HG02973 (cell line): ENCODE data around the gene IFNGR1.
"Not testable (repeated sequence)": the region's sequence is repeated elsewhere in the genome, so short reads cannot be mapped to it uniquely, and the experiment has no call there.

Source experiments
- ATAC-seq: cut with Tn5 transposase; IDR thresholded peaks from one replicate; pipeline ENCODE4 v1.9.1; 2021; ENCODE audit warnings: moderate library complexity; ENCODE audit not compliant: unreplicated experiment

Gene IFNGR1

GRCh38 chr6:137214931-137215330, 4.3 kb downstream of the IFNGR1 start:
- ATAC-seq = no peak

GRCh38 chr6:137213813-137214212, 5.4 kb downstream of the IFNGR1 start:
- no peak for ATAC-seq

- no peak for ATAC-seq
Measured at GRCh38 chr6:137213331-137213740, 5.8 kb downstream of the IFNGR1 start.

DNA sequence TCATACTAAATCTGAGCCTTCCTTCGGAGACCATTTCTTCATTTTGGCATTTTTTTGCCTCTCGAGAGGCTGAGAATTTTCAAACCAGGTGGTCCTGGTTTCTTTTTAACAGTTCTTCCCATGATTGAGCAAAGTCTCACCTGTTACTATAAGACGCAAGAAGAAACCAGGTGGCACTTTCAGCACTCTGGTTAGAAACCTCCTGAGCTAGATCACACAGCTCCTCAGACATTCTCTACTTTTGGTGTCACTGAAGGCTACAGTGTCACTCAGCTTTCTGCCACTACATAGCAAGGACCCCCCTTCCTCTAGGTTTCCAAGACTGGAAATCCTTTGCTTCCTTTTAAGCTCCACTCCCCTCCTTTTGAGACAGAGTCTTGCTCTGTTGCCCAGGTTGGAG, 7.3 kb downstream of the IFNGR1 start:
- ATAC-seq = no peak

- no peak for ATAC-seq
Measured at GRCh38 chr6:137210903-137211302, 8.3 kb downstream of the IFNGR1 start.

DNA sequence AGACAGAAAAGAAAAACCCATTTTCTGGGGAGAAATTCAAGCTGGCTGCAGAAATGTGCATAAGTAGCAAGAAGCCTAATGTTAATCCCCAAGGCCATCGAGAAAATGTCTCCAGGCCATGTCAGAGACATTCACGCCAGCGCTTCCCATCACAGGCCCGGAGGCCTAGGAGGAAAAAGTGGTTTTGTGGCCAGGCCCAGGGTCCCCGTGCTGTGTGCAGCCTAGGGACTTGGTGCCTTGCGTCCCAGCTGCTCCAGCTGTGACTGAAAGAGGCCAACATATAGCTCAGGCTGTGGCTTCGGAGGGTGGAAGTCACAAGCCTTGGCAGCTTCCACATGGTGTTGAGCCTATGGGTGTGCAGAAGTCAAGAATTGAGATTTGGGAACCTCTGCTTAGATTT, 10.9 kb downstream of the IFNGR1 start:
- no peak for ATAC-seq

GRCh38 chr6:137207457-137207856, 11.7 kb downstream of the IFNGR1 start:
- ATAC-seq = not testable (repeated sequence)

DNA sequence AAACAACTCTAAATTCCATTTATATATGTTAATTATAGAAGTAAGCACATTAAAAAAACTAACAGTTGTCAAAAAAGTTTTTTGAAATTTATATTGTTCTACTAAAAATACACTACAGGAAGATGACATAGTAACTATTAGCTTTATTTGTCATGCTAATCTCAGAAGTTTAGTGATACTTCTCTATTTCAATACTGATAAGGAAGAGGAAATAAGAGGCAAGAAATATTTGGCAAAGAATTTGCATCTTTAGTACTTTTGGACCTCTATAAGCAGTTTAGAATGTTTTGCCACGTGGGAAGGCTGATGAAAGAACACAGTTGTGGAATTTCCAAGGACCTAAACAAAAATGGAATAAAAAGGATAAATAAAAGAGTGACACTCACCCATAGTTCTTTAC, 12.6 kb downstream of the IFNGR1 start:
- ATAC-seq = no peak

DNA sequence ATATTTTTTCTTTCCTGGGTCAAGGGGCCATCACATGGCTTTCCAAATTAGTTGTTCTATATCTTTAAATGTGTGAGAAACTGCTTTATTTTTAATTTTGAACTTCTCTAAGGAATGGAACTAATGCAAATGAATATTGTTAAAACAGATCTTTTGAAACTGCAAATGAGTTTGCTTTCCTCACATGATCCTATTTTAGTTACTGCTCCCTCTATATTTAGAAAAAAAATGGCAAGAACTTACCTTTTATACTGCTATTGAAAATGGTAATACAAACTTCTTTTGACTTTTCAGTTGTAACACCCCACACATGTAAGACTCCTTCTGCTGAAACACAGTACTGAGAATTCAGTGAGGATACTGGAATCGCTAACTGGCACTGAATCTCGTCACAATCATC, 15.9 kb downstream of the IFNGR1 start:
- ATAC-seq = no peak

GRCh38 chr6:137202078-137202477, 17.1 kb downstream of the IFNGR1 start:
- no peak for ATAC-seq

GRCh38 chr6:137201006-137201405, 18.2 kb downstream of the IFNGR1 start:
- ATAC-seq = no peak

- no peak for ATAC-seq
Measured at GRCh38 chr6:137200288-137200687, 18.9 kb downstream of the IFNGR1 start.

DNA sequence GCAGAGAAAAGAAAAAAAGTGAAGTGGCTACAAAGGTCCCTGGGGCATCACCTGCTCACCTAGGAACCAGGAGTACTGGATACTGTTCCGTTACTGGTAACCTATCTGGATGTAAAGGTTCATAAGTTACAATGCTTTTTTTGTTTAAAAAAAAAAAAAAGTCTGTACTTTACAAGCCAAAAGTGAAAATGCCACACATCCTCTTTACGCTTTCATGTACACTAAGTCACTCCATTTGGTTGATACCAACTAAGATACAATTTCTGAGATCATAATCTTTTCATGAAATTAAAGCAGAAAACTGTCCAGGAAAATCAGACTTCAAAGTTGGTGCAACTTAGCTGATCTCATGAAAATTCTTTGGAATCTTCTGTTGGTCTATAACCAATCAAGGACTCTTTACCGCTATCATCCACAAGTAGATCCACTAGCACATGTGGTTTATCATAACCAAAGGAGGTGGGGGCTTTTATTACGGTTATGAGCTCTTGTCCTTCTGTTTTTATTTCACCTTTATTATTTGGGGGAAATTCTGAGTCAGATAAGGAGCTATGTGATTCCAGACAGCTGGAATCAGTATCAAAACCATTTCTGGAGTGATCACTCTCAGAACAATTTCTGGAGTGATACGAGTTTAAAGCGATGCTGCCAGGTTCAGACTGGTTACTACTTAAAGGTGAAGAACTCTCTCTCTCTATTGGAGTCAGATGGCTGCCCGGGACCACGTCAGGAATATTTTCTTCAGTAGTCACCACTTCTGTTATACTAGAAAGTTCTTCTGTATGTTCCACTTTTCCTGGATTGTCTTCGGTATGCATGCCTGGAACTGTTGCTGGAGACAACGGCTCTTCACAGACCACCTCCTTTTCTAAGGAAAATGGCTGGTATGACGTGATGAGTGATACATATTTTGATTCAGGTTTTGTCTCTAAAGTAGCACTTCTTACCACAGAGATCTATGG, 21.2 kb downstream of the IFNGR1 start:
- ATAC-seq = no peak

DNA sequence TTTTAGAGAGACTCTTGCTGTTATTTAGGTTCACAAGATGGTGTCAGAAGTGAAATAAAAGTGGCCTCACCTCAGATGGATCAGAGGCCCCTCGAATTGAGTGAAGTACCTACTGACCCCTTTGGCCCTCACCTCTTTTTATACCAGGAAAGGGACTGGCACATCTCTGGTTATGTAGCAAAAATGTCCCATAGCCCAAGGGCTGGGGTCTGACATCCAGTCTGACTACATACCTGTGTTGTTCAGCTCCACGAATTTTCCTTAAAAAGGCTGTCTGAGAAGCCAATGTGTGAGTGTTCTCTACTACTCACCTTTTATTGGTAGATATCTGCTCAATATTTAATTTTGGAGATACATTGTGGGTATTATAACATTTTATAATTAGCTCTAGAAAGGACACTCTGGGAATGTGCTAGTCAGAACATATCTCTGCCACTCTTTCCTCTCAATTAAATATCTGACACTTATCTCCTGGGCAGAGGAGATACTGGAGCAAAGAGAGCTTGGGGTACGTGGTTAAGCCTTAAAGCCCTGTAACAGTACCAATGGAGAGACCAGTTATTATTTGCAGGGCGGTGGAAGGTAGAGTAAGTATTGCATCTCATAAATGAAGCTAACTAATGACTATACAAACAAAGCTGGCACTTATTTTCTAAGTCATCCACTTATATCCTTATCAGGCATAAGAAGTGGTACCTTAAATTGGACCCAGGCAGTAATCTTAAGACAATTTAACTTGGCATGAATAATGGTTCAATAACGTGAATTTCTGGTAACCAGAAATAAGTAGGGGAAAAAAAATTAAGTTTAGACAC, 25.7 kb downstream of the IFNGR1 start:
- ATAC-seq = no peak

DNA sequence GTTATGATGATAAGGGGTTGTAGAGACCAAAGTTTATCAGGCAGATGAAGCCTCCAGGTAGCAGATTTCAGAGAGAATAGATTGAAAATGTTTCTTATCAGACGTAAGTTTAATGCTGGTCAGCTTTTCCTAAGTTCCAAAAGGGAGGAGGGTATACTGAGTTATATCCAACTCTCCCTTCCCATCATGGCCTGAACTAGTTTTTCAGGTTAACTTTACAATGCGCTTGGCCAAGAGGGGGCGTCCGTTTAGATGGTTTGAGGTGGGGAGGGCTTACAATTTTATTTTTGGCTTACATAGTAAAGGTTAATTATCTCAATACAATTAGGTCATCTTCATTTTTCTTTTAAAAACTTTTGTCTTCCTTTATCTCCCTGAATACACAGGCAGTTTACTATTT, 26.4 kb downstream of the IFNGR1 start:
- no peak for ATAC-seq

DNA sequence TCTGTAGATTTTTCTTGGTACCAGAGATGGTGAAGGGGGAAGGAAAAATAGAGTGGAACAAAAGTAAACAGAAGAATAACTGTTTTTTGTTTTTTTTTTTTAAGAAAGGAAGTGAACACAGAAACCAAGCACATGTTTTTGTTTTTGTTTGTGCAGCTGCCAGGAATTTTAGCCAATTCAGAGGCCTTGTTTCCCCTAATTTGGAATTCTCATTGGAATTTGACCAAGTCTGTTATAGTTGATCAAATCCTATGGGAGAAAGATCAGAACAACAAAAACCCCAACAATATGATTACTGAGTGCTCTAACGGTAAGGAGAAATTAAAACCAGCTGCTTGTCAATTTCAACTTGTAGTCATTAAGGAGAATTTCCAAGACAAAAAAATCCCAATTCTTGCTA, 27.5 kb downstream of the IFNGR1 start:
- ATAC-seq = no peak

- ATAC-seq = no peak
Measured at GRCh38 chr6:137191236-137191635, 27.9 kb downstream of the IFNGR1 start.

GRCh38 chr6:137190583-137191094, 28.5 kb downstream of the IFNGR1 start:
- ATAC-seq = no peak

GRCh38 chr6:137188855-137189254, 30.3 kb downstream of the IFNGR1 start:
- ATAC-seq = no peak

GRCh38 chr6:137185290-137185689, 33.9 kb downstream of the IFNGR1 start:
- no peak for ATAC-seq

DNA sequence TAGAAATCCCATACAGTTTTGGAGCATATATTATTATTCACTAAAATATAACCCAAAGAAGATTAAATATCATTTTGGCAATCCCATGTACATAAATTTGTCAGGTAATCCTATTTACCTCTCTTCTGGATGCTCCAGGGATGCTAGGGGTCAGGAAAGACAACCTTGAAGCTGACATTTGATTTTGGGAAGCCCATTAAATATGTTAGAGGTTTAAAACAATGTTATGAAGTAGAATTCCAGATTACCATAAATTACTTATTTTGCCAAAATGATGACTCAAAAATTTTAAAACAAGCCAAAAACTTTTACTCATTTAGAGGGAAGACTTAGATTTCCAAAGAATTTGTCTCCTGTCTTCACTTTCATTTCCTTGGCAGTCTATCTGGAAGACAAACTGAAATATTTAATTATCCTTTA, 36.5 kb downstream of the IFNGR1 start:
- no peak for ATAC-seq
